T-helper 1 cell treated with Interleukin-12 subunit alpha and Interleukin-12 subunit beta and Interleukin-4 antibody, amounts not matched to agents 30 μg/mL and 1 μg/mL, for 36 hours (primary cell): ENCODE data around the gene METTL24.

Experiments used
- H3K27ac Mint-ChIP-seq: one replicate; pipeline ENCODE4 v1.8.0; 2021; ENCODE audit warnings: mild to moderate bottlenecking, mixed read lengths
- H3K27me3 Mint-ChIP-seq: one replicate; pipeline ENCODE4 v1.8.0; 2021; ENCODE audit warnings: low read depth, mixed read lengths
- H3K36me3 Mint-ChIP-seq: one replicate; pipeline ENCODE4 v1.8.0; 2021; ENCODE audit warnings: low read depth, mixed read lengths
- H3K4me1 Mint-ChIP-seq: one replicate; pipeline ENCODE4 v1.8.0; 2021; ENCODE audit warnings: low read depth, mixed read lengths
- H3K4me3 Mint-ChIP-seq: one replicate; pipeline ENCODE4 v1.8.0; 2021; ENCODE audit warnings: mild to moderate bottlenecking, moderate library complexity, mixed read lengths
- H3K9me3 Mint-ChIP-seq: one replicate; pipeline ENCODE4 v1.8.0; 2021; ENCODE audit warnings: mixed read lengths

The METTL24 gene

GRCh38 chr6:110334423-110335180 is 23.5 kb downstream of the METTL24 start:
- H3K36me3 Mint-ChIP-seq: no peaks in the 10 kb centered on the region
- H3K27ac Mint-ChIP-seq: no peak overlapping the region
- no peak overlapping the region for H3K4me3 Mint-ChIP-seq
- H3K9me3 Mint-ChIP-seq: no peaks in the 10 kb centered on the region
- no peaks in the 10 kb centered on the region for H3K4me1 Mint-ChIP-seq
- peaks cover 5% of the 10 kb centered on the region for H3K27me3 Mint-ChIP-seq

DNA sequence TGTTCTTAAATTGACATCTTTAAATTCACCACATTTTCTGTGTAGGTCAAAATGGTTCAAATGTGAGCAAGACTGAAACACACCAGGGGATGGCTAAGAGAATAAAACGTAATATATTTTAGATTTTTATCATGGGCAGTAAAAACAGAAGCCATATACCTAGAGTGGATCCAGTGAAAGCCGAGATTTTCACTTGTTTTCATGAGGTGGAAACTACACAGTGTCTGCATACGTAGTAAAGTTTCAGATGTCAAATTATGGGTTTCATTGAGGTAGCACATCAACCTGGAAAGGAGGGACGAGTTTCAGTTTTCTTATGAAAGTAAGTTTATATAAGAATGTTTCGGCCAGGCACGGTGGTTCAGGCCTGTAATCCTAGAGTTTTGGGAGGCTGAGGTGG is 25.9 kb downstream of the METTL24 start:
- H3K4me3 Mint-ChIP-seq: no peak overlapping the region
- no peak overlapping the region for H3K27ac Mint-ChIP-seq
- no peaks in the 10 kb centered on the region for H3K4me1 Mint-ChIP-seq
- no peaks in the 10 kb centered on the region for H3K36me3 Mint-ChIP-seq
- no peaks in the 10 kb centered on the region for H3K9me3 Mint-ChIP-seq
- no peaks in the 10 kb centered on the region for H3K27me3 Mint-ChIP-seq

DNA sequence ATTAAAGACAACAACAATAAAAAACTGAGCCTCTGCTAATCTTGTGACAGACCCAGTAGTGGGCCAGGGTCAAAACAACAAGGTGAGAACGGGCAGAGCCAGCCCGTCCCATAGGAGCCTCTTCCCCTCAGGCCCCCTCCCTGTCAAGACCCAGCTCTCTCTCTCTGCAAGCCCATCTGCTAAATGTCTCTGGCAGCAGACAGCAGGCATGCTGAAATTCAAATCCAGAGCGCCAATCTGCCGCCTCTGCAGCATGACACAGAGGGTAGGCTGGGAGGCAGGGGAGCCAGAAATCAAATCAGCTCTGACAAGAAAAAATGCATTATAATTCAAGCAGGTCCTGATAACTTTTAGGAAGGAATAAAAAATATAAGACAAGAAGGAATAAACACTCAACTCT is 26.3 kb downstream of the METTL24 start:
- Mint-ChIP-seq H3K27me3 (no peaks in the 10 kb centered on the region), H3K4me1 (no peaks in the 10 kb centered on the region), H3K4me3 (no peak overlapping the region), H3K9me3 (no peaks in the 10 kb centered on the region), H3K27ac (no peak overlapping the region), H3K36me3 (no peaks in the 10 kb centered on the region)

- Mint-ChIP-seq H3K4me3 (no peak overlapping the region), H3K9me3 (no peaks in the 10 kb centered on the region), H3K4me1 (no peaks in the 10 kb centered on the region), H3K27ac (no peak overlapping the region), H3K36me3 (no peaks in the 10 kb centered on the region), H3K27me3 (no peaks in the 10 kb centered on the region)
Measured at GRCh38 chr6:110331390-110331789, 26.8 kb downstream of the METTL24 start.

DNA sequence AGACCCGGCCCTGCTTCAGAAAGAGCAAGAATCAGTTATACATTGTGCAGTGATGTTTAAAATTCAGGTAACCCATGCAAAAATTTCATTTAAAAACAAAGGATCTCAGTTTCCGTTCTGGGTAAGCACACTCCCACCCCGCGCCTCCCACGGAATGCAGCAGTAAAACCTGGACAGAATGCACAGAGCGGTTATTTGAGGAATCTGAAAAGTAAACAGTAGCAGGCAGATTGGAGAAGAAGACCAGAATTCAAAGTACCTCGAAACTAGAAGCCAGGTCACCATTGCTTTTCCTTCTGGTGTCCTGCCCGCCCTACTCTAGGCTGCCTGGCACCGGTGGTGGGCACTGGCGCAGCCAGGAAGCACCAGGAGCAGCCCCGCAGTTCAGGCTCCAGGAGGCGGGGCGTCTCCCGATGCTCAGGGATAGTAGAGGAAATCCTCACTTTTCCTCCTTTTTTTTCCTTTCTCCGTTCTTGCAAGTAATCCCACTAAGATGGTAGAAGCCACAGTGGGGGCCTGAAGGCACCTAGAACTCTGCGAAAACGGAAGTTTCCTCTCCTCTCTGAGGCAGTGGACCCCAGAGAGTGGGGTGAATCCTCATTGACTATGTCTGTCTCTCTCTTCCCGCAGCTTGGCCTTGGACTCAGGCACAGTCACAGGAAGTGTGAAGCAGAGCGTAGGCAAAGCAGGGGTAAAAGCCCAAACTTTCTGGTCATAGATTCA is 28.3 kb downstream of the METTL24 start:
- Mint-ChIP-seq H3K4me1 (no peaks in the 10 kb centered on the region), H3K27ac (no peak overlapping the region), H3K36me3 (no peaks in the 10 kb centered on the region), H3K9me3 (no peaks in the 10 kb centered on the region), H3K27me3 (no peaks in the 10 kb centered on the region), H3K4me3 (no peak overlapping the region)

DNA sequence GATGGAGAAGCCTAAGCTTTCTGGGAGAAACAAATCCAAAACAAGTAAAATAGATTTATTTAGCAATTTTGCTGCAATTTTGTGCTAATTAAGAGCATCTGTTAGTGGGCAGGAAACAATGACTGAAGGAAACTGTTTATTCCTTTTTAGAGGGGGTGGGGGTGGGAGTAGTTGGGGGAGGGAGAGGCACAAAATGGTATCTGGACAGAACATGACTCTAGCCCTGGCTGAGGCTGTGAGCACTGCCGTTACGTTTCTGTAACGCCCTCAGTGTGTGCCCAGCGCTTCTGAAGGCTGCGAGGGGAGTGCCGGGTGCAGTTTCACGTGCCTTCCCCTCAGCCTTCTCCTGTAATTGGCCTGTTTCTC is 28.8 kb downstream of the METTL24 start:
- H3K9me3 Mint-ChIP-seq: no peaks in the 10 kb centered on the region
- H3K27ac Mint-ChIP-seq: no peak overlapping the region
- no peaks in the 10 kb centered on the region for H3K27me3 Mint-ChIP-seq
- no peaks in the 10 kb centered on the region for H3K4me1 Mint-ChIP-seq
- H3K4me3 Mint-ChIP-seq: no peak overlapping the region
- no peaks in the 10 kb centered on the region for H3K36me3 Mint-ChIP-seq

DNA sequence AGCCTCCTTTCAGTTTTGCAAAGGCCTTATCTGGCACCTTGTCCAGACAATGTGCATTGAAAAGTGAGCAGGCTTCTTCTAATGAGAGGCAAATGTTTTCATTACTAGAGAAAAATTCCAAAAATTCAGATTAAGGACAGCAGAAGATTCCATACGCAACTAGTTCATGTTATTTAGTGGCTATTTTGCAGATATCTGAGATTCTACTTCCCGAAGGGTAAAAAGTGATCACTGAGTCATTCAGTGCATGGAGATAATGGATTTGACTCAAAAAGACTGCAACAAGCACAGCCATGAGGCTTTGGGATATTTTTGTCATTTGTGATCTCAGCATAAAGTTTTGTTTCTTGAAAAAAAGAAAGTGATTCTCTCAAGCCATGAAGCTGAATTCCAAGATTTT is 29.9 kb downstream of the METTL24 start:
- H3K36me3 Mint-ChIP-seq: no peaks in the 10 kb centered on the region
- no peak overlapping the region for H3K27ac Mint-ChIP-seq
- no peaks in the 10 kb centered on the region for H3K27me3 Mint-ChIP-seq
- H3K9me3 Mint-ChIP-seq: no peaks in the 10 kb centered on the region
- H3K4me3 Mint-ChIP-seq: no peak overlapping the region
- no peaks in the 10 kb centered on the region for H3K4me1 Mint-ChIP-seq

DNA sequence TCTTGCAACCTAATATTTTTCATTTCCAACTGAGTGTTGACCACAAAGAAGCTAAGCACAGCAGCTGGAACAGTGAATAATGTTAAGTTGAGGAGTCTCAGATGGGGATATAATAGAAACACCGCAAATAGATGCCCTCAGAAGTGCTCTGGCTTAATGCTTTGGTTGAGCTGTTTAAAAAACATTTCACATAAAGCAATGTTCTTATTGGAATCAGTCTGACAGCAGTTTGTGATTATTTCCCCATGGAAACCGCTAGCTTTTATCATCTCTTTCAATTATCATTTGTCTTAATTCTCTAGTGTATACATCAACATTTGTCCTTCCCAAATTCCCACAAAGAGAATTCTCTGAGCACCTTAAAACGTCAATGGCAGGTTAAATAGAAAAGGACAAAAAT is 30.8 kb downstream of the METTL24 start:
- Mint-ChIP-seq H3K4me1 (no peaks in the 10 kb centered on the region), H3K9me3 (no peaks in the 10 kb centered on the region), H3K27ac (no peak overlapping the region), H3K27me3 (no peaks in the 10 kb centered on the region), H3K4me3 (no peak overlapping the region), H3K36me3 (no peaks in the 10 kb centered on the region)

GRCh38 chr6:110326609-110327008 is 31.5 kb downstream of the METTL24 start:
- no peaks in the 10 kb centered on the region for H3K36me3 Mint-ChIP-seq
- H3K4me1 Mint-ChIP-seq: no peaks in the 10 kb centered on the region
- no peaks in the 10 kb centered on the region for H3K9me3 Mint-ChIP-seq
- no peaks in the 10 kb centered on the region for H3K27me3 Mint-ChIP-seq
- no peak overlapping the region for H3K27ac Mint-ChIP-seq
- no peak overlapping the region for H3K4me3 Mint-ChIP-seq

DNA sequence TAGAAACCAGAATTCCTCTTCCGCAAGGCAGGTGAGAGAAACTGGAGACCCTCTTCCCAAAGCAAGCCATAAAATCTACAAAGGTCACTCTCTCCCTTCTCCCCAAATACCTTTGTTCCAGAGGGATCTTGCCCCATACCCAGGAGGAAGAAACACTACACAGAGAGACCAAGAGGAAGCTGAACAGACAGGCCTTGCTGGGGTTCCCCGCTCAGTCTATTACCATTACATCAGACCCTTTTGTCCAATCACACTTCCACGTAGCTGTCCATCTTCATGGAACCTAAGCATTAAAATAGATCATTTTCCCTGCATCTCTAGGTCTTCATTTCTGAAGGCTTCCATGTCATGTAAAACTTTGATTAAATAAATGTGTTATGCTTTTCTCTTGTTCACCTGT is 32.1 kb downstream of the METTL24 start:
- no peaks in the 10 kb centered on the region for H3K27me3 Mint-ChIP-seq
- H3K4me1 Mint-ChIP-seq: no peaks in the 10 kb centered on the region
- H3K9me3 Mint-ChIP-seq: no peaks in the 10 kb centered on the region
- H3K4me3 Mint-ChIP-seq: no peak overlapping the region
- H3K36me3 Mint-ChIP-seq: no peaks in the 10 kb centered on the region
- H3K27ac Mint-ChIP-seq: no peak overlapping the region

DNA sequence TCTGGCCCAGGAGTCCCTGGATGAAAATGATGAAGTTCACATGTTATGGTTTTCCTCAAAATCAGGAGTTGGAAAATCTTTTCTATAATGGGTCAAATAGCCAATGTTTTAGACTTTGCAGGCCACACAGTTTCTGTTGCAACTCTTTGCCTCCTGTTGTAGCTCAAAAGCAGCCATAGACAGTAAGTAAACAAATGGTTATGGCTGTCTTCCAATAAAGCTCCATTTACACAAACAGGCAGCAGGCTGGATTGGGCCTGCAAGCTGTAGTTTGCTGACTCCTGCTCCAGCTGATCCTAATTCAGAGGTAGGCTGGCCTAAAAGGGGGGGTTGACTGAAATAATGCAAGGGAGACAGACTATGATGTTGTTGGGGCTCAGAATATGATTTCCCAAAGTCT is 33.0 kb downstream of the METTL24 start:
- Mint-ChIP-seq H3K4me3 (no peak overlapping the region), H3K4me1 (no peaks in the 10 kb centered on the region), H3K9me3 (no peaks in the 10 kb centered on the region), H3K27me3 (no peaks in the 10 kb centered on the region), H3K36me3 (no peaks in the 10 kb centered on the region), H3K27ac (no peak overlapping the region)

DNA sequence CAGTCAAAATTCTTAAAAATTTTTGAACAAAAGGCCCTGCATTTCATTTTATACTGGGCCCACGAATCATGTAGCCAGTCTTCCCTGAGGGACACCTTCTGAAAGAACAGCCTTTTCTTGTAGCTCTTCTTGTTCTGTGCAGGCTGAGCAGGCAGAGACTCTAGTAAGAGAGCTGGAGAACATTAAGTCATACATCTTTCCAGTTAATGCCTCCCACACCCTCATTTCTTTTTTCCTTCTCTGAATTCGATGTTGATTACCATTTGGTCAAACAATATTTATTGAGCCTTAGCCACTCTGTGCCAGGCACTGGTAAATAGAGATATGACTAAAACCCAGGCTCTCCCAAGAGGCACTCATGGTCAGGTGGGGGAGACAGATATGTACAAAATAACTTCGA is 33.6 kb downstream of the METTL24 start:
- Mint-ChIP-seq H3K27me3 (no peaks in the 10 kb centered on the region), H3K4me3 (no peak overlapping the region), H3K9me3 (no peaks in the 10 kb centered on the region), H3K4me1 (no peaks in the 10 kb centered on the region), H3K36me3 (no peaks in the 10 kb centered on the region), H3K27ac (peak overlapping the region; percentile 47)

DNA sequence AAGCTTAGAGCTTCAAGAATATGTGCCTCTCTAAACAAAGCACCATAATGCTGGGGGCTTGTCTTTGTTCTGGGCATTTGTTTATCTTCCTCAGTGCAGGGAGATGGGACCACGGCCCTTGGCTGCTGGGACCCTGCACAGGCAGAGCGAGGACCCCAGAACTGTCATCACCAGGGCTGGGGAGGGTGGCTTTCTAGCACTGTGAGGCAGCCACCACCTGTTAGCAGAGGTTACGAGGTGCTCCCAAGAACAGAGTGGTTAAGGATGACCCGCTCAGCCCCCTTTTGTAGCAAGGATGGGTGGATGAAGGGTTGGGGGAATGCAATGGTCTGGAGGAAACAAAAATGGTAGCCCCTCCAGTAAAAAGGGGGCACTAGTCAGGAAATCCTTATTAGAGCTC is 34.9 kb downstream of the METTL24 start:
- Mint-ChIP-seq H3K36me3 (no peaks in the 10 kb centered on the region), H3K27ac (no peak overlapping the region)

GRCh38 chr6:110322874-110323242 is 35.3 kb downstream of the METTL24 start:
- H3K4me3 Mint-ChIP-seq: no peak overlapping the region

More for the DNA sequence above, 34.9 kb downstream of the METTL24 start:
- H3K4me1 Mint-ChIP-seq: no peaks in the 10 kb centered on the region
- no peak overlapping the region for H3K4me3 Mint-ChIP-seq
- H3K9me3 Mint-ChIP-seq: no peaks in the 10 kb centered on the region
- no peaks in the 10 kb centered on the region for H3K27me3 Mint-ChIP-seq

GRCh38 chr6:110322151-110322873 is 35.8 kb downstream of the METTL24 start:
- H3K27ac Mint-ChIP-seq: no peak overlapping the region
- no peaks in the 10 kb centered on the region for H3K27me3 Mint-ChIP-seq
- H3K9me3 Mint-ChIP-seq: no peaks in the 10 kb centered on the region

More at GRCh38 chr6:110322874-110323242, 35.3 kb downstream of the METTL24 start:
- H3K27ac Mint-ChIP-seq: no peak overlapping the region
- no peaks in the 10 kb centered on the region for H3K27me3 Mint-ChIP-seq
- no peaks in the 10 kb centered on the region for H3K9me3 Mint-ChIP-seq
- no peaks in the 10 kb centered on the region for H3K36me3 Mint-ChIP-seq
- no peaks in the 10 kb centered on the region for H3K4me1 Mint-ChIP-seq

More at GRCh38 chr6:110322151-110322873, 35.8 kb downstream of the METTL24 start:
- H3K4me1 Mint-ChIP-seq: no peaks in the 10 kb centered on the region
- no peaks in the 10 kb centered on the region for H3K36me3 Mint-ChIP-seq
- no peak overlapping the region for H3K4me3 Mint-ChIP-seq
